ENCODE data around the gene EYS.
"Not testable (repeated sequence)": the region's sequence is repeated elsewhere in the genome, so short reads cannot be mapped to it uniquely, and the experiment has no call there.

The EYS gene

DNA sequence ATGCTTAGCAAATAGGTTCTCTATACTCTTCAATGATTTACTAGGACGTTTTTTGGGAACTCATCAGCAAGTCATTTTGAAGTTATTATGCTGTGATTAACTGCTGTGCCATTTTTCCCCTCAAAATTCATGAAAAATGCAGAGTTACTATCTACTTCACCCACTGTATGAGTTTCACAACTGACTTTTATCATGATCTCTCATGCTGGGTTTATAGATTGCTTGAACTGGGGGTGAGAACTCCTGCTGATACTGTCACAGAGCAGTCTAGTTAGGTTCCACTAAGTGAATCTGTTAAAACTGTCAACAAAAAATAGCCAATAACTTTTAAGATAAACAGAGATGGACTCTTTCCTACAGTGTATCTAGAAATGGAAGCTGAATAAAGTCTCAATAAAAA, 136.7 kb downstream of the EYS start:
- no peak for TF ChIP-seq ZNF274 (IDR thresholded peaks at IDR 0.05; ENCODE audit: low read depth, low read length)
- H3K4me3 ChIP-seq (ENCODE audit: low read length): no peak overlapping the region

DNA sequence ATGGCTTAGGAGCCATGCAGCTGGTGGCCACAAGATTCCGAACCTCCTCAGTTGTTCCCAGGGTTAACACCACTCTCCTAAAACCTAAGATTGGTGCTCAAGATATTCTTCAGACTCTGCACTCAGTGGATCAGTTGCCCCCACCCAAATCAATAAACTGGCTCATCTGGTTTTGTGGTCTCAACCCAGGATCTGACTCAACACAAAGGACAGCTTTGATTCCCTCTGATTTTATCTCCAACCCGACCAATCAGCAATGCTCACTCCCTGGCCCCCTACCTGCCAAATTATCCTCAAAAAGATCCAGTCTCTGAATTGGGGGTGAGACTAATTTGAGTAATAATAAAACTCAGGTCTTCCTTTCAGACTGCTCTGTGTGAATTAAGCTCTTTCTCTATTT, 137.5 kb downstream of the EYS start:
- H3K4me3 ChIP-seq (ENCODE audit: low read length): no peak overlapping the region
- no peak for TF ChIP-seq ZNF274 (IDR thresholded peaks at IDR 0.05; ENCODE audit: low read depth, low read length)

DNA sequence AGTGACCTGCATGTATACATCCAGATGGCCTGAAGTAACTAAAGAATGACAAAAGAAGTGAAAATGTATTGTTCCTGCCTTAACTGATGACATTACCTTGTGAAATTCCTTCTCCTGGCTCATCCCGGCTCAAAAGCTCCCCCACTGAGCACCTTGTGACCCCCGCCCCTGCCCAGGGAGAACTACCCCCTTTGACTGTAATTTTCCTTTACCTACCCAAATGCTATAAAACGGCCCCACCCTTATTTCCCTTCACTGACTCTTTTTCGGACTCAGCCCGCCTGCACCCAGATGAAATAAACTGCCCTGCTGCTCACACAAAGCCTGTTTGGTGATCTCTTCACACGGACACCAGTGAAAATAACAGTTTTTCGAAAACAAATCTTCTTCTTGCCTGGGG, 138.0 kb downstream of the EYS start:
- H3K4me3 ChIP-seq (ENCODE audit: low read length): not testable (repeated sequence)

DNA sequence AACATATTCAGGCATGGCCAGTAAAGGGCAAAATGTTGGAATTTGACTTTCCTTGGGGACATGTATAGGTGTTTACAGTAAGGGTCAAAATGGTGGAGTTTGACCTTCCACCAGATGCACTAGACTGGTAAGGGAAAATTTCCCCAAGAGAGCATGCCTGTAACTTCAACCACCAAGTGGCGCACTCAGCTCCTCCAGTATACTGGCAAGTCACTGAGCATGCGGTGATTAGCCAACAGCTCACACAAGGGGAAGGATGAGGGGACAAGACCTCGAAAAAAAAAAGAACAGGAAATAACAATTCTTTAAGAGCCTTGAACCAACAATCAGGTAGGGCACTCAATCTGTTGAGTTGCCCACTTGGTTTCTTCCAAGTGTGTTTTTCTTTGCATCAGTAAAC, 140.9 kb downstream of the EYS start:
- H3K4me3 ChIP-seq (ENCODE audit: low read length): no peak overlapping the region
- no peak for TF ChIP-seq ZNF274 (IDR thresholded peaks at IDR 0.05; ENCODE audit: low read depth, low read length)

DNA sequence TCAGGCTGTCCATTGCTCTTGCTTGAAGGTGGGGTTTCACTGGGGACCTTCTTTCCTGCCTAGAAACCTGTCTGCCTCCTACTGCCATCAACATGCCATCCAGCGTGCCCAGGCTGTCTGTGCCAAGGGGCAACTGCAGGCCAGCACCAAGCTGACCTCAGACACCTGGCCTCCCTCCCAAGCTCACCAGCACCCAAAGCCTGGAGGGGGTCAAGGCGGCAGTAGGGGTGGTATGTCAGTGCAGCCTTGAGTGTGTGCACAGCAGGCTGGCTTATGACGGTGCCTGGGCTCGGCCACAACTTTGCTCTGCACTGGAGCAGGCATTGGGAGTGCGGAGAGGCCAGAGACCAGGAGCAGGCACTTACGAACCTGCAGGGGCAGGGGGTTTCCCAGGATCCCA, 149.0 kb downstream of the EYS start:
- TF ChIP-seq ZNF274 (IDR thresholded peaks at IDR 0.05; ENCODE audit: low read depth, low read length): no peak
- no peak overlapping the region for H3K4me3 ChIP-seq (ENCODE audit: low read length)

DNA sequence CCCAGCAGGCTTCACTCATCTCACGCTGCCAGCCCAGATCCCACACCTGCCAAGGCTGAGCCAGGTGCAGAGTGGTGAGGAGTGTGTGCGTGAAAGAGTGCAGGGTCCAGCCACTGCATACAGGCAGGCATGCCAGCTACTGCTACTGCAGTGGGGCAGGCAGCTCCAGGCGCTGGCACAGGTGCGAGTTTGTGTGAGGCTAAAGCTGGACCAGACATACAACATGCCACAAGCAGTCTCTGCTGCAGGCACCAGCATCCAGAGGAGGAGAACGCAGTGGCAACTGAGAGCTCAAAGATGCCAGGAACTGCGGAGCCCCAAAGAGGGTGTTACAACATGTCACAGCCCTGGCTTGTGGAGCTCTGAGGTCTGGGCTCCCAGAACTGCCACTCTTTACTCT, 149.8 kb downstream of the EYS start:
- no peak for TF ChIP-seq ZNF274 (IDR thresholded peaks at IDR 0.05; ENCODE audit: low read depth, low read length)
- H3K4me3 ChIP-seq (ENCODE audit: low read length): no peak overlapping the region

DNA sequence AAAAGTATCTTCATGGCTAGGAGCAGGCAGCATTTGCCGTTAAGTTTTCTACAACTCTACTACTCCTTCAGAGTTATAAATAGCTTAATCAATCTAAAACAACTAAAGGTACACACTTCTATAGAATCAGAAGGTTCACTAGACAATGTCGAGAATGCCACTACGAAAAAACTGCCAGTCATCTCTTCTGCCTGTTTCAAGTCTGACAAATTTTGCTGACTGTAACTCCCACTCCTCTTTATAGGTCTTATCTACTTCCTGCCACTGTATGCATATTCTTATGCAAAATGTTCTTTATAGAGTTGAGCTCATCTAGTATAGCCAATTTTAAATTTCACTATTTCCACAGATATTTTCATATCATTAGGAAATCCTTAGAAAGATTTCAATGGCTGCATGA, 160.1 kb downstream of the EYS start:
- TF ChIP-seq ZNF274 (IDR thresholded peaks at IDR 0.05; ENCODE audit: low read depth, low read length): no peak

DNA sequence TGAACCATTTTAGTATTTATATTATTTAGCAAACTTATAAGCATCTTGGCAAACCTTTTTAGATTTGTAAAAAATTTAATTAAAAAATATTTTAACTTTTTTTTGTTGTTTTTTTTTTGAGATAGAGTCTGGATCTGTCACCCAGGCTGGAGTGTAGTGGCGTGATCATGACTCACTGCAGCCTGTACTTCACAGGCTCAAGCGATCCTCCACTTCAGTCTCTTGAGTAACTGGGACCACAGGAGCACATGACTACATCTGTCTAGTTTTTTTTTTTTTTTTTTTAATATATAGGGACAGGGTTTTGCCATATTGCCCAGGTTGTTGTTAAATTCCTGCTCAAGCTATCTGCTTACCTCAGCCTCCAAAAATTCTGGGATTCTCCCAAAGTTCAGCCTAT, 161.1 kb downstream of the EYS start:
- no peak for TF ChIP-seq ZNF274 (IDR thresholded peaks at IDR 0.05; ENCODE audit: low read depth, low read length)
- H3K4me3 ChIP-seq (ENCODE audit: low read length): no peak overlapping the region

More for the DNA sequence above, 160.1 kb downstream of the EYS start:
- H3K4me3 ChIP-seq (ENCODE audit: low read length): no peak overlapping the region

DNA sequence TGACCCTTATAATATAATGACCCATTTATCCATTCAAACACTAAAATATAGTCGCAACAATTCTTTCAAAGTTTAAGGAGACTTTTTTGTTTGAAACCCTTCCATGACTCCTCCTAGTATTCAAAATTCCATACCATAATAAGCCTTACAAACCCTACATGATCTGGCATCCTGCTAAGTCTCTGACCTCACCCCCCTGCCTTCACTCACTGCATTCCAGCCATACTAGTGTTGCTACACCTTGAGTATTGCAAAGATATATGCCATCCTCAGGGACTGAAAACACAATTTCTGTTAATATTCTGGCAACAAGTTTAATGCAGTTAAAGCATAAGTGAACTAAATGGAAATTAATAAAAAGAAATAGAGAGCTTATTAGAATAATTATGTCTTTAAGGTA, 168.4 kb downstream of the EYS start:
- H3K4me3 ChIP-seq (ENCODE audit: low read length): no peak overlapping the region
- TF ChIP-seq ZNF274 (IDR thresholded peaks at IDR 0.05; ENCODE audit: low read depth, low read length): no peak

DNA sequence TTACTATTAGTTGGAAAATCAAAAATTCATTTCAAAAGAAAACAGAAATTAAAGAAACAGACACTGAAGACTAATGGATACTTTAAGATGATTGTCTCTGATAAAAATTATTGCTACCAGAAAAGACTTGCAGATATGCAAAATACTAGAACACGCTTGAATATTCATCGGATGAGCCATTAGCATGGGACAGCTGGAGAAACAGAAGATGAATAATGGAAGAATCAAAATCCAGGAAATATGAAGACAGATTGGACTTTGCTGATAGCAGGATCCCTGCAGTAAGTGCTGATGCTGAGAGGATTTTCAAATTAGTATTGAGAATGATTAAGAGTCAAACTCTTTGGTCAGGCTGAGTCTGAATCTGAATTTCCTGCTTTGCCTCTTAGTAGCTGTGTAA, 169.4 kb downstream of the EYS start:
- no peak overlapping the region for H3K4me3 ChIP-seq (ENCODE audit: low read length)
- no peak for TF ChIP-seq ZNF274 (IDR thresholded peaks at IDR 0.05; ENCODE audit: low read depth, low read length)

DNA sequence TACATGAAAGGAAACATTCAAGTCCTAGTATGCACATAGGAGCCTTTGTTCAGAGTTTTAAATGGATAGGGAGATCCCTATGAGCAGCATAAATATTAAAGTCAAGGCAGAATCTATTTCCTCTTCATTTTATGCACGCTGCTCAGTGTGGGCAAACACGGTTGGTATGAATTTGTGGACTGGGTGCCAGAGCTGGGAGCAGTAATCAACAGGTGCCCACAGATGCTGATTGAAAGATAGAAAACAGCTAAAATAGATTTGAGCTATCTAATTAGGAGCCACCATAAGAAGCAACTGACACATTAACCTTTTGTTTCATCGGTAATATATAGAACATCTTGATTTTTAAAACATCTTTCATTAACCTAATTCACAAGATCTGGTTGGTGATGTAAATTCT, 175.5 kb downstream of the EYS start:
- no peak for TF ChIP-seq ZNF274 (IDR thresholded peaks at IDR 0.05; ENCODE audit: low read depth, low read length)
- H3K4me3 ChIP-seq (ENCODE audit: low read length): no peak overlapping the region

DNA sequence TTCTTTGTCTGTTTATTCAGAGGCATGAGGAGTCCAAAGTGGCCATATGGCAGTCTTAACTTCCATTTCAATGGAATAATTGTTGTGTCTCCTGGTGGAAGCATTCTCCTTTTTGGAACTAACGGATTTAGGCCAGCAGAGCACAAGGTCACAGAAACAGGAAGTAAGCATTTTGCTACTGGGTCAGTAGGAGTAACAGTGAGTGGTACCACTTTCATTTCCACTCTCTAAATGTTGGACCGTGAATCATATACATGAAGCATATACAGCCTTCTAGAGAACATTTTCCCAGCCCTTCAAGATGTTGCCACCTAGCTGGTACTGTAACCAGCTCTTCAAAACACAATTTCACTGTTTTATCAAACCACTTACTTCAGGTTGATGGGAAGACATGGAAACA, 182.8 kb downstream of the EYS start:
- H3K4me3 ChIP-seq (ENCODE audit: low read length): no peak overlapping the region
- no peak for TF ChIP-seq ZNF274 (IDR thresholded peaks at IDR 0.05; ENCODE audit: low read depth, low read length)

DNA sequence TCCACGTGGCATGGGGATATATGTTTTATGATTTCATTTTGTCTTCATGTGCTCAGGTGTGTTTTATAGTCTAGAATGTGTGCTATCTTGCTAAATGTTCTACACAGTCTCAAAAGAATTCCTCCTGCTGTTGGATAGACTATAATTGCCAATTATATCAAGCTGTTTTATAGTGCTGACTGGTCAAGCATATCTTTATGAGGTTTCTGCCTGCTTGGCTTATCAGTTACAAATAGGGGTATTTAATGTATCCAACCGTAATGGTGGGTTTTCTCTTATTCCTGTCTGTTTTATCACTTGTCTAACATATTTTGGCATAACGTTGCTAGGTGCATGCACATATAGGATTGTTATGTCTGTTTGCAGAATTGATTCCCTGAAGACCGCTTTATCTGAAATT, 201.3 kb downstream of the EYS start:
- H3K4me3 ChIP-seq (ENCODE audit: low read length): no peak overlapping the region
- no peak for TF ChIP-seq ZNF274 (IDR thresholded peaks at IDR 0.05; ENCODE audit: low read depth, low read length)

DNA sequence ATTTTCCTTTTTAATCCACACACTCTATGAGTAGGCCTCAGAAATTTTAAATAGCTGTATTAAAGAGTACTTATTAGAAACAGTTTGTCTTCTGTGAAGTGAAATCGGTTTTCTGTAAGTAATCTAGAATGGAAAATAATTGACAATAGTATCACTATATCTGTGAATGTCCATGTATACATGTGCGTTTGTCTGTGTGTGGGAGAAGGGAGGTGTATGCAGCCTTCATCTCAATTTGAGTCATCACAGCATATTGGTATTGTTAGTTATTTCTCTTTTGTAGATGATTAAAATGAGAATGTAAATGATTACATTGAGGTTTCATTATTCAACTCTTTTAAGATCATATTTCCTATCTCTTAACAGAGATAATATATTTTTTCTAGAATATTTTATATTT, 206.0 kb downstream of the EYS start:
- no peak for TF ChIP-seq ZNF274 (IDR thresholded peaks at IDR 0.05; ENCODE audit: low read depth, low read length)
- no peak overlapping the region for H3K4me3 ChIP-seq (ENCODE audit: low read length)

DNA sequence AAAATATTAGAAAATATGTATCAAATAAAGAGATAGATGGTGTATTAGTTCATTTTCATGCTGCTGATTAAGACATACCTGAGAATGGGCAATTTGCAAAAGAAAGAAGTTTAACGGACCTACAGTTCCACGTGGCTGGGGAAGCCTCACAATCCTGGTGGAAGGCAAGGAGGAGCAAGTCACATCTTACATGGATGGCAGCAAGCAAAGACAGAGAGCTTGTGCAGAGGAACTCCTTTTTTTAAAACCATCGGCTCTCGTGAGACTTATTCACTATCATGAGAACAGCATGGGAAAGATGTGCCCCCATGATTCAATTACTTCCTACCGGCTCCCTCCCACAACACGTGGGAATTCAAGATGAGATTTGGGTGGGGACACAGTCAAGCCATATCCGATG, 223.4 kb downstream of the EYS start:
- not testable (repeated sequence) for H3K4me3 ChIP-seq (ENCODE audit: low read length)

DNA sequence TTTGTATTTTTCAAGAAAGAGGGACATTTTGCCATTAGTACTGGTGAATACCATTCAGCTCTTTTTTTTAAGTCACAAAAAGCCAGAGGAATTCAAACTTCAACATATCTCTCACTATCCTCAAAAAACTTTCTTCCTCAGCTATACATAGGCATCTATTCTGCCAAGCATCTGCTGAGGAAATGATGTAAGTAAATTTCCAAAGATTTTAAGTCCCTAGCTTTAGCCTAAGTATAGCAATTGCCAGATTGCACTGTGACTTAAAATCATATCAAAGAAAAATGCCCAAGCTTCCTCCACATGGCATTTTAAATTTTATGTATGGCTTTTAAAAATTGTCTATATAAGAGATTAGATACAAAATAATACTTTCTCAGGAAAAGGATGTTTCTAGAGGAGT, 237.4 kb downstream of the EYS start:
- no peak overlapping the region for H3K4me3 ChIP-seq (ENCODE audit: low read length)
- TF ChIP-seq ZNF274 (IDR thresholded peaks at IDR 0.05; ENCODE audit: low read depth, low read length): no peak

DNA sequence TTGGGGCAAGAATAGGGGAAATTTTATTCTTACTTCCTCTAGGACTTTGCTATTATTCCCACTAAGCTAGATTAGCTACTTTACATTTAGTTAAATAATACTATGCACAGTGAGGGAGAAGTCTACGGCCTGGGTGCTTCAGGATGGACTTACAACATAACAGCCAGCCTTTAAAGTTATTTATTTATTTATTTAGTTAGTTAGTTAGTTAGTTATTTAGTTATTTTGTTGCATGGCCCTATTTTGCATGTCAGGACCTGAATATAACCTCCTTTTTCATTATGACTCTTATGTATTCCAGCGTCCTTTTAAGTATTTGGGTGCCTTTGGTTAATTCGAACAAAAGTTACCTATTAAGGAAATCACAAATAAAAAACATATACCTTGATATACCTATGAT, 238.7 kb downstream of the EYS start:
- H3K4me3 ChIP-seq (ENCODE audit: low read length): no peak overlapping the region
- no peak for TF ChIP-seq ZNF274 (IDR thresholded peaks at IDR 0.05; ENCODE audit: low read depth, low read length)
